SK-N-SH (cell line): Measurements from ENCODE around the gene AP1B1. TPM values are rescaled to one million over a fixed set of nuclear protein-coding genes. Genes with fewer than 3 reads are reported as not detected.
"Not testable (repeated sequence)": the region's sequence is repeated elsewhere in the genome, so short reads cannot be mapped to it uniquely, and the experiment has no call there.

ENCODE experiments used
- CTCF ChIA-PET: fragments of 300-600, 350-600 bp; formaldehyde crosslinking; extraction: SDS; loops from one replicate; lab custom pipeline; 2021; lab: Yijun Ruan, JAX
- POLR2A ChIA-PET: fragments of 350-600 bp; sonication (Branson Sonifier 250); formaldehyde crosslinking; extraction: SDS; loops from one replicate; lab custom pipeline; 2020; ENCODE audit warnings: antibody characterized with exemption, inconsistent platforms; lab: Yijun Ruan, JAX
- DNase-seq: peaks from one replicate; pipeline ENCODE4 v3.0.0; 2012
- H2AFZ ChIP-seq: fragments of 200-600 bp; sonication (generic); 2 replicates; pipeline ENCODE4 v1.8.1; 2016; ENCODE audit warnings: antibody characterized with exemption, mild to moderate bottlenecking, low read depth
- H3F3A ChIP-seq: fragments of 200-600 bp; sonication (generic); replicated peaks from 2 replicates; pipeline ENCODE3; 2016; ENCODE audit warnings: antibody characterized with exemption, mild to moderate bottlenecking; ENCODE audit not compliant: insufficient read depth
- H3K27ac ChIP-seq, 2 experiments: fragments of 200-500 bp in 1 of 2; fragments of 200-600 bp in 1 of 2; sonication (Bioruptor generic) in 1 of 2; sonication (generic), shearing (Covaris generic) in 1 of 2; 2 replicates each; pipeline versions ENCODE4 v1.5.1 to v1.6.1; 2014 to 2016; ENCODE audit warnings: low read depth in 2 of 2, inconsistent platforms in 1 of 2, low read length in 1 of 2, mild to moderate bottlenecking in 1 of 2, mixed read lengths in 1 of 2
- H3K27me3 ChIP-seq: fragments of 200-600 bp; sonication (generic), shearing (Covaris generic); 2 replicates; pipeline ENCODE4 v1.6.1; 2016; ENCODE audit warnings: mixed run types; ENCODE audit not compliant: insufficient read depth
- H3K36me3 ChIP-seq, 2 experiments: fragments of 200-500 bp in 1 of 2; fragments of 200-600 bp in 1 of 2; sonication (Bioruptor generic) in 1 of 2; sonication (generic) in 1 of 2; replicated peaks in 1 of 2; 2 replicates each; pipeline versions ENCODE3 to v1.5.1; 2014 to 2016; ENCODE audit warnings: low read length in 1 of 2, mild to moderate bottlenecking in 1 of 2; ENCODE audit not compliant: insufficient read depth in 2 of 2, control insufficient read depth in 1 of 2
- H3K4me1 ChIP-seq, 2 experiments: fragments of 200-500 bp in 1 of 2; fragments of 200-600 bp in 1 of 2; sonication (Bioruptor generic) in 1 of 2; sonication (generic), shearing (Covaris generic) in 1 of 2; 2 replicates each; pipeline versions ENCODE4 v1.5.1 to v1.6.1; 2014 to 2016; ENCODE audit warnings: low read depth in 1 of 2, low read length in 1 of 2, mixed run types in 1 of 2; ENCODE audit not compliant: insufficient read depth in 2 of 2, control insufficient read depth in 1 of 2
- H3K4me2 ChIP-seq: fragments of 200-600 bp; sonication (generic), shearing (Covaris generic); 2 replicates; pipeline ENCODE4 v1.6.1; 2017; ENCODE audit warnings: mixed run types
- H3K4me3 ChIP-seq, 2 experiments: fragments of 200-500 bp in 1 of 2; fragments of 200-600 bp in 1 of 2; sonication (Bioruptor generic) in 1 of 2; sonication (generic), shearing (Covaris generic) in 1 of 2; 2 replicates each; pipeline versions ENCODE4 v1.5.1 to v1.8.1; 2014 to 2016; ENCODE audit warnings: low read depth in 2 of 2, inconsistent platforms in 1 of 2, low read length in 1 of 2, mild to moderate bottlenecking in 1 of 2, mixed read lengths in 1 of 2, moderate library complexity in 1 of 2
- H3K79me2 ChIP-seq: fragments of 200-600 bp; sonication (generic); 2 replicates; pipeline ENCODE4 v1.8.1; 2017; ENCODE audit warnings: mild to moderate bottlenecking; ENCODE audit not compliant: insufficient read depth
- H3K9ac ChIP-seq: fragments of 200-600 bp; sonication (generic); 2 replicates; pipeline ENCODE4 v1.6.1; 2017; ENCODE audit warnings: mixed run types
- H3K9me2 ChIP-seq: fragments of 200-600 bp; sonication (generic); 2 replicates; pipeline ENCODE4 v1.6.1; 2017; ENCODE audit warnings: mixed run types
- H3K9me3 ChIP-seq: fragments of 200-600 bp; sonication (generic); 2 replicates; pipeline ENCODE4 v1.6.1; 2017; ENCODE audit warnings: mixed run types, mild to moderate bottlenecking, moderate library complexity
- H4K20me1 ChIP-seq: fragments of 200-600 bp; sonication (generic); 2 replicates; pipeline ENCODE4 v1.6.1; 2017; ENCODE audit warnings: mild to moderate bottlenecking, mixed run types; ENCODE audit not compliant: insufficient read depth
- EZH2phosphoT487 ChIP-seq: fragments of 200-600 bp; sonication (generic); IDR thresholded peaks from 2 replicates; pipeline ENCODE4 v1.6.1; 2017; ENCODE audit warnings: low read depth, mixed run types, mild to moderate bottlenecking, antibody characterized with exemption, moderate library complexity, borderline replicate concordance
- FOXJ3 ChIP-seq: sonication (generic); formaldehyde crosslinking; IDR thresholded peaks from 2 replicates; pipeline ENCODE4 v1.5.1; 2020; ENCODE audit warnings: mild to moderate bottlenecking, missing genetic modification reagents
- GABPA ChIP-seq: IDR thresholded peaks from 2 replicates; pipeline ENCODE4 v1.4.0; 2012; ENCODE audit warnings: low read depth, mild to moderate bottlenecking
- GATA2 ChIP-seq: sonication (generic); formaldehyde crosslinking; IDR thresholded peaks from 2 replicates; pipeline ENCODE4 v1.5.0; 2020; ENCODE audit warnings: mild to moderate bottlenecking, missing genetic modification reagents
- JUND ChIP-seq: IDR thresholded peaks from 2 replicates; pipeline ENCODE4 v1.4.0; 2012
- MAX ChIP-seq: IDR thresholded peaks from 2 replicates; pipeline ENCODE4 v1.4.0; 2012; ENCODE audit warnings: low read depth
- MXI1 ChIP-seq: IDR thresholded peaks from 2 replicates; pipeline ENCODE4 v1.6.1; 2012; ENCODE audit warnings: mild to moderate bottlenecking, low read depth, low read length, improper control_type of control experiment
- POLR2AphosphoS5 ChIP-seq: IDR thresholded peaks from 2 replicates; pipeline ENCODE4 v1.6.1; 2012; ENCODE audit warnings: low read depth, low read length
- REST ChIP-seq: IDR thresholded peaks from 2 replicates; pipeline ENCODE4 v1.6.1; 2012; ENCODE audit warnings: mild to moderate bottlenecking, low read depth, low read length, moderate library complexity
- TAF1 ChIP-seq: IDR thresholded peaks from 2 replicates; pipeline ENCODE4 v1.6.1; 2012; ENCODE audit warnings: low read depth, mild to moderate bottlenecking, low read length, moderate library complexity, borderline replicate concordance
- USF2 ChIP-seq: fragments of 150-350 bp; IDR thresholded peaks from 2 replicates; pipeline ENCODE4 v1.6.1; 2017; ENCODE audit warnings: antibody characterized with exemption, low read length, low read depth, borderline replicate concordance
- YY1 ChIP-seq: IDR thresholded peaks from 2 replicates; pipeline ENCODE4 v1.4.0; 2012; ENCODE audit warnings: low read depth, mild to moderate bottlenecking
- WGBS: methylation state at CpG from one replicate; pipeline ENCODE4 v1.1.6; 2017; ENCODE audit warnings: low lambda C conversion rate; 5-methylcytosine and 5-hydroxymethylcytosine counted together
- polyA plus RNA-seq, 3 experiments: library from polyadenylated mRNA; depleted of rRNA; stranded (reverse); fragments of >200 nt; gene quantifications; 2 replicates each; pipeline ENCODE4 v1.2.3, GENCODE V29; 2012

Gene AP1B1
- polyA plus RNA-seq, 1 of the 3 experiments (the other 2 are of a cell fraction): 51.9 TPM

- Histone ChIP-seq H3K9me3 (no peaks in the 10 kb centered on the region), H3K36me3 (peaks cover 6 to 7% of the 10 kb centered on the region in 2 experiments), H3K27ac (no peak overlapping the region), H3K79me2 (peaks cover 9% of the 10 kb centered on the region), H3K4me2 (no peak overlapping the region)
- CTCF ChIA-PET: no interaction called here
- POLR2A ChIA-PET: no interaction called here
- TF ChIP-seq TAF1 (no peak), USF2 (no peak), GATA2 (no peak), GABPA (no peak), MXI1 (no peak), REST (no peak), YY1 (no peak), EZH2phosphoT487 (no peak), POLR2AphosphoS5 (no peak), JUND (no peak), FOXJ3 (CRISPR knock-in tag) (no peak), MAX (no peak)
- TF ChIP-seq, all 33 proteins: peak for 0
- no peak overlapping the region for H3K9ac ChIP-seq
- no peaks in the 10 kb centered on the region for H3F3A ChIP-seq
- 87% methylated on average over 3 of the region's 7 CpGs for WGBS
- H3K27me3 ChIP-seq: no peaks in the 10 kb centered on the region
- peaks cover 0 to 5% of the 10 kb centered on the region in 2 experiments; a peak in 1 of 4 replicates for H3K4me1 ChIP-seq
- no peak for DNase-seq
- H3K9me2 ChIP-seq: no peaks in the 10 kb centered on the region
- H4K20me1 ChIP-seq: no peaks in the 10 kb centered on the region
- H2AFZ ChIP-seq: no peak overlapping the region
- H3K4me3 ChIP-seq: no peak overlapping the region
Measured at GRCh38 chr22:29377979-29378378, 10.4 kb downstream of the AP1B1 start.

GRCh38 chr22:29376705-29377104 lies 11.7 kb downstream of the AP1B1 start:
- H3K4me1 ChIP-seq, CTCF ChIA-PET, H3K36me3 ChIP-seq, H3K9me2 ChIP-seq, H3K9me3 ChIP-seq, H3K4me3 ChIP-seq, H3K27ac ChIP-seq, H3K27me3 ChIP-seq, DNase-seq, H3K4me2 ChIP-seq, POLR2A ChIA-PET, H3F3A ChIP-seq, H2AFZ ChIP-seq, H3K9ac ChIP-seq, H4K20me1 ChIP-seq, H3K79me2 ChIP-seq: not testable (repeated sequence)
- 97% methylated on average over 5 of the region's 5 CpGs for WGBS
